Kidney (tissue), 14 donors: ENCODE measurements around the gene SHQ1. TPM values are rescaled to one million over a fixed set of nuclear protein-coding genes. Genes with fewer than 3 reads are reported as not detected.

Experiments used
- DNase-seq, 5 donors: peaks; one replicate each; pipeline ENCODE4 v3.0.0-alpha.2; 2013 to 2020
- FAIRE-seq: peaks from 2 replicates; lab custom pipeline; 2012; peaks lifted over from hg19 to GRCh38; lab: Jason Lieb, UNC
- H3K27ac ChIP-seq, 2 donors: one replicate each; pipeline ENCODE4 v1.7.0; 2013; ENCODE audit warnings: low read depth in 2 of 2, low read length in 2 of 2, inconsistent platforms in 1 of 2
- H3K27me3 ChIP-seq: one replicate; pipeline ENCODE4 v1.7.1; 2013; ENCODE audit warnings: low read length, inconsistent platforms; ENCODE audit not compliant: control insufficient read depth, insufficient read depth
- H3K36me3 ChIP-seq, 3 donors: one replicate each; pipeline versions ENCODE4 v1.7.0 to v1.7.1; 2013; ENCODE audit warnings: low read length in 3 of 3, control low read depth in 1 of 3, inconsistent platforms in 1 of 3; ENCODE audit not compliant: insufficient read depth in 3 of 3, control insufficient read depth in 2 of 3
- H3K4me1 ChIP-seq, 3 donors: one replicate each; pipeline versions ENCODE4 v1.7.0 to v1.7.1; 2013; ENCODE audit warnings: low read length in 3 of 3, inconsistent platforms in 1 of 3, low read depth in 1 of 3; ENCODE audit not compliant: control insufficient read depth in 2 of 3, insufficient read depth in 2 of 3
- H3K4me3 ChIP-seq, 3 donors: one replicate each; pipeline versions ENCODE4 v1.7.0 to v1.8.1; 2013; ENCODE audit warnings: low read length in 3 of 3, control low read depth in 1 of 3, inconsistent platforms in 1 of 3
- H3K9ac ChIP-seq, 3 donors: one replicate each; pipeline versions ENCODE4 v1.7.0 to v1.7.1; 2013; ENCODE audit warnings: low read length in 3 of 3, control low read depth in 1 of 3, inconsistent platforms in 1 of 3
- H3K9me3 ChIP-seq, 3 donors: one replicate each; pipeline versions ENCODE4 v1.7.0 to v1.7.1; 2013; ENCODE audit warnings: low read length in 3 of 3, control low read depth in 1 of 3, inconsistent platforms in 1 of 3; ENCODE audit not compliant: control insufficient read depth in 2 of 3, insufficient read depth in 1 of 3
- intact Hi-C: fragments of 100-400 bp; cut with DNase I; formaldehyde crosslinking; loops from one replicate; pipeline ENCODE4 v1.11.1; 2022
- polyA plus RNA-seq: library from polyadenylated mRNA; stranded (reverse); fragments of 350-450 nt; fragmentation: Illumina TruSeq; extraction: RNeasy Lipid Tissue Mini Kit (QIAGEN cat#74804); gene quantifications from one replicate; pipeline ENCODE4 v1.2.3, GENCODE V29; 2014; ENCODE audit warnings: low read depth, low replicate concordance; ENCODE audit not compliant: insufficient read depth
- total RNA-seq: library from RNA; stranded (reverse); fragmentation: NEBNext Ultra II Directional; extraction: Animal tissue kit (Norgen Biotek cat#: 25700); gene quantifications from one replicate; pipeline ENCODE4 v1.2.1, GENCODE V29; 2021
- TF ChIP-seq, protein P1 (sequence below): IDR thresholded peaks from 3 replicates; pipeline ENCODE4 v1.5.1; 2012; ENCODE audit warnings: mild to moderate bottlenecking, moderate library complexity, borderline replicate concordance; ENCODE audit not compliant: insufficient read depth; ENCODE audit errors: extremely low read depth
- donor health status: control.
- donor health status: control.
- donor health status: control.
- donor health status: control.
- donor health status: control.
- donor health status: DM: yes; HTN: yes; CAD: no.
- donor health status: Normal renal cell carcinoma (clear cell type).

SHQ1 gene
- total and polyA plus RNA-seq, 2 donors from 2014 or later = 8.1 to 23.1 TPM

DNA sequence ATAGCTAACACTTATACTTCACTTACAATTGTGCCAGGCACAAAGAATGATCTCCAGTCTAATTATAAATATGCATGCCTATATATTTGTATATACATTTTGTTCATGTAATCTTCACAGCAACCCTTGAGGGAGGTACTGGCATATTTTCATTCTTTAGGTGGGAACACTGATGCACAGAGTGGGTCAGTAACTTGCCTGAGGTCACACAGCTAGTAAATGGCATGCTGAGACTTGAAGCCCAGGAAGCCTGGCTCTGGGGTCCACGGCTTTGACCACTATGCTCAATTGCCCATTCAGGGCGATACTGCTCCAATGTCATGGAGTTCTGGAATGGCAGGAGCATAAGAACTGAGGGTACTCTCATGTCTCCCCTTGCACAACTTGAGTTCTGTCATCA lies 139.8 kb downstream of the SHQ1 start:
- no peak overlapping the region for H3K27ac ChIP-seq
- FAIRE-seq = no peak
- H3K4me1 ChIP-seq = no peaks in the 10 kb centered on the region
- no peak overlapping the region for H3K9ac ChIP-seq
- intact Hi-C loops = no loop called here
- no peaks in the 10 kb centered on the region for H3K9me3 ChIP-seq
- TF ChIP-seq, protein P1, sequence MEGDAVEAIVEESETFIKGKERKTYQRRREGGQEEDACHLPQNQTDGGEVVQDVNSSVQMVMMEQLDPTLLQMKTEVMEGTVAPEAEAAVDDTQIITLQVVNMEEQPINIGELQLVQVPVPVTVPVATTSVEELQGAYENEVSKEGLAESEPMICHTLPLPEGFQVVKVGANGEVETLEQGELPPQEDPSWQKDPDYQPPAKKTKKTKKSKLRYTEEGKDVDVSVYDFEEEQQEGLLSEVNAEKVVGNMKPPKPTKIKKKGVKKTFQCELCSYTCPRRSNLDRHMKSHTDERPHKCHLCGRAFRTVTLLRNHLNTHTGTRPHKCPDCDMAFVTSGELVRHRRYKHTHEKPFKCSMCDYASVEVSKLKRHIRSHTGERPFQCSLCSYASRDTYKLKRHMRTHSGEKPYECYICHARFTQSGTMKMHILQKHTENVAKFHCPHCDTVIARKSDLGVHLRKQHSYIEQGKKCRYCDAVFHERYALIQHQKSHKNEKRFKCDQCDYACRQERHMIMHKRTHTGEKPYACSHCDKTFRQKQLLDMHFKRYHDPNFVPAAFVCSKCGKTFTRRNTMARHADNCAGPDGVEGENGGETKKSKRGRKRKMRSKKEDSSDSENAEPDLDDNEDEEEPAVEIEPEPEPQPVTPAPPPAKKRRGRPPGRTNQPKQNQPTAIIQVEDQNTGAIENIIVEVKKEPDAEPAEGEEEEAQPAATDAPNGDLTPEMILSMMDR = no peak
- no peak overlapping the region for H3K4me3 ChIP-seq
- H3K36me3 ChIP-seq = no peaks in the 10 kb centered on the region
- H3K27me3 ChIP-seq = no peaks in the 10 kb centered on the region
- no peak for DNase-seq

DNA sequence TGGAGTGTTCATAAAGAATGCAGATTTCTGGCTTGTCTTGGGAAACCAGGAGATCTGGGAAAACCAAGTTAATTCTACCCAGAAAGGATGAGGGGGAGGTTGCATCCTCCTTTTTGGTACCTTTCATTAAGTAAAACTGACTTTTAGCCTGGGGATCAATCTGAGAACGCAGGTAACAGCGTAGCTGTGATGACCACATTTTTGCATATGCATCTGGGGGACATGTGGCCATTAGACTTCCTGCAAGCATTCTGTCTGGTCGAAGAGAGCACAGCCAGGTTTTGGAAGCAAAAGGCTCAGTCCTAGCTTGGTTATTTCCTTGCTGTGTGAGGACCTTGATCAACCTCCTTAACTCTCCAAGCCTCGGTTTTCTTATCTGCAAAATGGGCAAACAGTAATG lies 145.2 kb downstream of the SHQ1 start:
- H3K27me3 ChIP-seq = no peaks in the 10 kb centered on the region
- H3K36me3 ChIP-seq = no peaks in the 10 kb centered on the region
- TF ChIP-seq, protein P1 = no peak
- no peaks in the 10 kb centered on the region for H3K9me3 ChIP-seq
- FAIRE-seq (no peak), DNase-seq (no peak)
- no peaks in the 10 kb centered on the region for H3K4me1 ChIP-seq
- intact Hi-C loops = no loop called here
- no peak overlapping the region for H3K9ac ChIP-seq
- no peak overlapping the region for H3K4me3 ChIP-seq
- no peak overlapping the region for H3K27ac ChIP-seq

DNA sequence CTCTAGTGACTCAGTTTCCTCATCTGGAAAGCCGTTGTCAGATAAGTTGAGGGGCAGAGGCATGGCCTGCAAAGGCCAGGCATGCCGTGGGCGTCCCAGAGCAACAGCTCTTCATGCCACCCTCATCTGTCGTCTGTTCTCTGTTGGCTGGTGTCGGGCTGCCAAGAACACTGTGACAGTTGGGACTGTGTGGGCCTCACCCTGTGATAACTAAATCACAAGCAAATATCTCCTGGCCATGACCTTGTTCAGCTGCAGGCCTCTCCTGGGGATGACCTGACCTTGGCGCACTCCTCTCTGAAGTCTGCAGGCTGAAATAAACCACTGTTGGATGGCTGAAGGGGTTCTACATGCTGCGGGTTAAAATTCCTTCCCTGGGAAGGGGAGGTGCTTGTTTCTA lies 145.9 kb downstream of the SHQ1 start:
- H3K36me3 ChIP-seq = no peaks in the 10 kb centered on the region
- intact Hi-C loops = no loop called here
- H3K27ac ChIP-seq = no peak overlapping the region
- FAIRE-seq = no peak
- no peak overlapping the region for H3K4me3 ChIP-seq
- DNase-seq = no peak
- TF ChIP-seq, protein P1 = no peak
- H3K9me3 ChIP-seq = no peaks in the 10 kb centered on the region
- H3K4me1 ChIP-seq = no peaks in the 10 kb centered on the region
- no peak overlapping the region for H3K9ac ChIP-seq
- H3K27me3 ChIP-seq = no peaks in the 10 kb centered on the region

DNA sequence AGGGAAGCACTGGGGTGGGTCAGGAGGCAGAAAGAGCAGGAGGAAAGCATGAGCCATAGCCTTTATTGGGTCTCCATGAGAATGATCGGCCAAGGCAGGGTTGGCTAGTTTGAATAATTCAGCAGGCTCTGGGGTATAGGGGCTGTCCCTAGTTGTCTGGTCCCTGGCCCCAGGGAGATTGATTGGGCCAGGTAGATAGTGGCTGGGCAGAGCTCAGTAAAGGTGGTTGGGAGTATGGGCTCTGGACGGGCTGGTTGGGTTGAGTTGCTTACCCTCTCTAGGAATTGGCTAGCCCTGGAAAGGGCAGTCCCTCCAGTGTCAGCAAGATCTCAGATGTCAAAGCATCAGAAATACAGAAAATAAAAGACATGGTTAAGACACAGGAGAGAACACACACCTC lies 148.1 kb downstream of the SHQ1 start:
- DNase-seq (no peak), FAIRE-seq (no peak)
- Histone ChIP-seq H3K4me1 (no peaks in the 10 kb centered on the region), H3K9me3 (no peaks in the 10 kb centered on the region), H3K27ac (no peak overlapping the region), H3K36me3 (no peaks in the 10 kb centered on the region), H3K4me3 (no peak overlapping the region), H3K27me3 (no peaks in the 10 kb centered on the region), H3K9ac (no peak overlapping the region)
- TF ChIP-seq, protein P1 = no peak
- intact Hi-C loops = no loop called here
